KMS-11 (cell line): ENCODE results near the gene RELN.

Experiments
- H2AFZ ChIP-seq: fragments of 200-600 bp; sonication (generic); 2 replicates; pipeline ENCODE4 v1.6.1; 2016; ENCODE audit warnings: antibody characterized with exemption, mixed run types, low read depth
- H3K27ac ChIP-seq: fragments of 200-600 bp; sonication (generic); 2 replicates; pipeline ENCODE4 v1.6.1; 2016; ENCODE audit warnings: mild to moderate bottlenecking, mixed run types
- H3K27me3 ChIP-seq: fragments of 200-600 bp; sonication (generic); 2 replicates; pipeline ENCODE4 v1.6.1; 2017; ENCODE audit warnings: mild to moderate bottlenecking, low read depth, mixed run types, moderate library complexity; ENCODE audit not compliant: insufficient read depth
- H3K36me3 ChIP-seq: fragments of 200-600 bp; sonication (generic); 2 replicates; pipeline ENCODE4 v1.6.1; 2017; ENCODE audit warnings: mild to moderate bottlenecking, mixed run types; ENCODE audit not compliant: insufficient read depth
- H3K4me1 ChIP-seq: fragments of 200-600 bp; sonication (generic); 2 replicates; pipeline ENCODE4 v1.6.1; 2016; ENCODE audit warnings: mild to moderate bottlenecking, low read depth, mixed run types; ENCODE audit not compliant: poor library complexity, severe bottlenecking
- H3K4me2 ChIP-seq: fragments of 200-600 bp; sonication (generic); 2 replicates; pipeline ENCODE4 v1.7.0; 2016; ENCODE audit warnings: mild to moderate bottlenecking, mixed run types
- H3K4me3 ChIP-seq: fragments of 200-600 bp; sonication (generic); IDR thresholded peaks from 2 replicates; pipeline ENCODE4 v1.6.1; 2017; ENCODE audit warnings: low read depth, low read length, mixed read lengths; ENCODE audit not compliant: insufficient read depth
- H3K79me2 ChIP-seq: fragments of 200-600 bp; sonication (generic); 2 replicates; pipeline ENCODE4 v1.6.1; 2016; ENCODE audit warnings: low read depth, mixed run types; ENCODE audit not compliant: insufficient read depth
- H3K9ac ChIP-seq: fragments of 200-600 bp; sonication (generic); 2 replicates; pipeline ENCODE4 v1.6.1; 2016; ENCODE audit warnings: mild to moderate bottlenecking, mixed run types
- H4K20me1 ChIP-seq: fragments of 200-600 bp; sonication (generic); 2 replicates; pipeline ENCODE4 v1.6.1; 2016; ENCODE audit warnings: mild to moderate bottlenecking, mixed run types; ENCODE audit not compliant: insufficient read depth
- CTCF ChIP-seq: fragments of 200-600 bp; sonication (generic); conservative IDR thresholded peaks from 2 replicates; pipeline ENCODE4 v1.6.1; 2017; ENCODE audit warnings: low read depth, mild to moderate bottlenecking, antibody characterized with exemption, low read length, moderate library complexity, mixed read lengths

The RELN gene

DNA sequence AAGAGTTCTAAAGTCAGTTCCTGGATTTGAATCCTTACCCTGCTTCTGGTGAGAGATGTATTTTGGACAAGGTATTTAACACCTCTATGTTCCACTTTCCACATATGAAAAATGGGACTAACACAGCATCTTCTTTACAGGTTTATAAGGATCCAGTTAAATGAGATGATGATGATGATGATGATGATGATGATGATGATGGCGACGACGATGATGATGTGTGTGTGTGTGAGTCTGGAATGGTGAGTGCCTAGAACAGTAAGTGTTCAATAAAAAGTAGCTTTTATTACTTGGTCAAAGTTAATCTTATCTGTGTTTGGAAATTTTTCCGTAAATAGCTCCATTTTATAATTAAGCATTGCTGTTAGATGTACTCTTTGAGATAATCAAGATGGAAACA lies 295.2 kb downstream of the RELN start:
- H3K27ac ChIP-seq, result no peak overlapping the region
- H3K4me1 ChIP-seq, result no peaks in the 10 kb centered on the region
- H3K27me3 ChIP-seq, result no peaks in the 10 kb centered on the region
- H3K36me3 ChIP-seq, result no peaks in the 10 kb centered on the region
- no peak for TF ChIP-seq CTCF
- H3K9ac ChIP-seq, result no peak overlapping the region
- H4K20me1 ChIP-seq, result no peaks in the 10 kb centered on the region
- no peak overlapping the region for H3K4me3 ChIP-seq
- H2AFZ ChIP-seq, result no peak overlapping the region
- no peaks in the 10 kb centered on the region for H3K79me2 ChIP-seq
- no peak overlapping the region for H3K4me2 ChIP-seq

- H3K4me3 ChIP-seq, result no peak overlapping the region
- H3K36me3 ChIP-seq, result no peaks in the 10 kb centered on the region
- H3K9ac ChIP-seq, result no peak overlapping the region
- no peak overlapping the region for H3K4me2 ChIP-seq
- H3K79me2 ChIP-seq, result no peaks in the 10 kb centered on the region
- H3K4me1 ChIP-seq, result no peaks in the 10 kb centered on the region
- H3K27me3 ChIP-seq, result no peaks in the 10 kb centered on the region
- H4K20me1 ChIP-seq, result no peaks in the 10 kb centered on the region
- TF ChIP-seq CTCF, result no peak
- H3K27ac ChIP-seq, result no peak overlapping the region
- H2AFZ ChIP-seq, result no peak overlapping the region
These were observed 298.2 kb downstream of the RELN start for GRCh38 chr7:103691291-103691690.

DNA sequence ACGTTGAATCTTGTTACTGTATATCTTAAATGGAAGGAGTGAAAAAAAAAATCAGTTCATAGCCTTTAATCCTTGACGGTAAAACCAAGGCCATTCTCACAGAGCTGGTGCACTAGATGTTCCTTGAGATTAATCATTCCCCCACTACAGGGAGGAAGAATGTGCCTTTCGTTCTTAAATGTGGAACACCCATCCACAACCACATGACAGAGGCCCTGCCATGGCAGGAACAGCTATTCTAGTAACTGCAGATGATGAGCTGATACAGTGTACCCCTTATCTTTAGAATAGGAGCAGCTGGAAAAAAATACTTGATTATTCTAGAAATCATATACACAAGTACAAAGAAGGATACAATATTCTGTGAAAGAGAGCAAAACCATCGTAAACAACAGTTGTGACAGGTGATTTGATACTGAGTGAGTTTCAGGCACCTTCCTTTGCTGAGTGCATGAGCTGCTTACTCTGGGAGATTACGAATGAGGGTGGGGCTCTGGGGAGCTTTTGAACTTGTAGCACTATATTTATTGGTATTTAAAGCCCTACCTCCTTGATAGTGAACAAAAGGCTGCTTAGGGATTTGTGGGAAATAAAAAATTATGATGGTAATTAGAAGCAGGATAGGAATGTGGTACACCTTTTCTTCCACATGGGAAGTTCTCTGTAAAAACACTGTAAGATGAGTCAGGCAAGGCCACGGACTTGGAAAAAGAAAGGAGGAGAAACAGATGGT lies 299.1 kb downstream of the RELN start:
- Histone ChIP-seq H4K20me1 (no peaks in the 10 kb centered on the region), H3K4me1 (no peaks in the 10 kb centered on the region), H3K4me3 (no peak overlapping the region), H3K27me3 (no peaks in the 10 kb centered on the region), H3K79me2 (no peaks in the 10 kb centered on the region), H3K27ac (no peak overlapping the region), H3K4me2 (no peak overlapping the region), H3K36me3 (no peaks in the 10 kb centered on the region), H2AFZ (no peak overlapping the region), H3K9ac (no peak overlapping the region)
- TF ChIP-seq CTCF, result no peak

DNA sequence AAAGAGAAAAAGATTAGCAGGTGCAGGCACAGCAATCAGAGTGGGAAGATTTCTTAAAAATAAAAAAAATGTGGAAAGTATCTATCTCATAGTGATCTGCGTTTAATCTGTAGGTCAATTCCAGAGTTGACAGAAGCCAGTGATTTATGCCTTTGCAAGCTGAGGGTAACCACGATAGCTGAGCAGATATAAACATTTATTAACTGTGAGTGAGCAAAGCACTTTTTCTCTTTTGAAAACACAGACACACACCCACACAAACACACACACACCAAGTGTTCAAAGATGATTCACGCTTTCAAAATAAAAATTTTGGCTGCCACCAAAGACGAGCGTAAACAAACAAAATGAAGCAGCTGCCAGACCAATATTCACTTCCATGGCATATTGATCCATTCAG lies 300.2 kb downstream of the RELN start:
- Histone ChIP-seq H3K4me3 (no peak overlapping the region), H3K9ac (no peak overlapping the region), H3K79me2 (no peaks in the 10 kb centered on the region), H3K4me2 (no peak overlapping the region), H3K4me1 (no peaks in the 10 kb centered on the region), H3K27me3 (no peaks in the 10 kb centered on the region), H4K20me1 (no peaks in the 10 kb centered on the region), H3K36me3 (no peaks in the 10 kb centered on the region), H3K27ac (no peak overlapping the region), H2AFZ (no peak overlapping the region)
- no peak for TF ChIP-seq CTCF
